K562 (cell line): Measurements from ENCODE around the gene F11R. TPM values are rescaled to one million over a fixed set of nuclear protein-coding genes. Genes with fewer than 3 reads are reported as not detected.
A peak's percentile ranks its signal among the peaks of the same experiment; 100 is the strongest.
"Not testable (repeated sequence)": the region's sequence is repeated elsewhere in the genome, so short reads cannot be mapped to it uniquely, and the experiment has no call there.

ENCODE experiments used
- ATF1 ChIP-seq, 2 experiments: fragments of 450-650 bp in 1 of 2; IDR thresholded peaks; 2 replicates each; pipeline ENCODE4 v1.6.1; 2016; ENCODE audit warnings: missing compliant biosample characterization in 1 of 2, missing genetic modification characterization in 1 of 2
- DDX20 ChIP-seq: fragments of 450-650 bp; IDR thresholded peaks from 2 replicates; pipeline ENCODE4 v1.6.1; 2016; ENCODE audit warnings: missing genetic modification characterization, low read depth, mild to moderate bottlenecking, missing compliant biosample characterization, moderate library complexity
- ELF4 ChIP-seq: fragments of 450-650 bp; formaldehyde crosslinking; IDR thresholded peaks from 2 replicates; pipeline ENCODE4 v1.4.0; 2022; ENCODE audit warnings: missing genetic modification characterization
- PYGO2 ChIP-seq: fragments of 450-650 bp; IDR thresholded peaks from 2 replicates; pipeline ENCODE4 v1.6.1; 2016; ENCODE audit warnings: mild to moderate bottlenecking, missing genetic modification characterization, moderate library complexity, missing compliant biosample characterization
- TAF7 ChIP-seq: fragments of 450-650 bp; IDR thresholded peaks from 2 replicates; pipeline ENCODE4 v1.6.1; 2016; ENCODE audit warnings: missing genetic modification characterization, missing compliant biosample characterization
- ZNF175 ChIP-seq: fragments of 200-800 bp; sonication (Bioruptor generic); IDR thresholded peaks from 2 replicates; pipeline ENCODE4 v1.6.1; 2016; ENCODE audit warnings: low read depth, mild to moderate bottlenecking, missing genetic modification characterization, missing compliant biosample characterization
- ZNF239 ChIP-seq: fragments of 250-450 bp; sonication (Bioruptor Pico); IDR thresholded peaks from 2 replicates; pipeline ENCODE4 v1.4.0; 2020; ENCODE audit warnings: mild to moderate bottlenecking
- ZNF444 ChIP-seq: fragments of 250-450 bp; sonication (Bioruptor Pico); IDR thresholded peaks from 2 replicates; pipeline ENCODE4 v1.4.0; 2020; ENCODE audit warnings: mild to moderate bottlenecking, moderate library complexity
- ZNF76 ChIP-seq: fragments of 250-450 bp; sonication (Bioruptor Pico); IDR thresholded peaks from 2 replicates; pipeline ENCODE4 v1.4.0; 2020; ENCODE audit warnings: mild to moderate bottlenecking, moderate library complexity, borderline replicate concordance
- polyA plus RNA-seq, 8 experiments: library from polyadenylated mRNA; depleted of rRNA in 4 of 8; stranded (reverse) in 5 of 8; unstranded in 3 of 8; fragments of >200 nt; fragmentation: Nextera tagmentation in 2 of 8; fragmentation: Illumina TruSeq in 1 of 8; extraction: Ambion mirVana in 2 of 8; extraction: Trizol in 1 of 8; gene quantifications; 2 replicates each; pipeline versions ENCODE4 v1.2.1 to v1.2.3, GENCODE V29; 2011 to 2014; ENCODE audit warnings: inconsistent platforms in 1 of 8, missing spikeins in 1 of 8
- total RNA-seq, 7 experiments: library from RNA; depleted of rRNA in 6 of 7; stranded (reverse); fragments of >200 nt in 6 of 7; fragmentation: Illumina TruSeq in 2 of 7; extraction: Trizol in 2 of 7; gene quantifications; 2 replicates each; pipeline versions ENCODE4 v1.2.1 to v1.2.3, GENCODE V29; 2011 to 2021; ENCODE audit warnings: low replicate concordance in 1 of 7
- TF ChIP-seq, protein P1 (sequence below): fragments of 200-800 bp; sonication (Bioruptor generic); IDR thresholded peaks from 2 replicates; pipeline ENCODE4 v1.6.1; 2017; ENCODE audit warnings: missing genetic modification characterization, missing compliant biosample characterization
- TF ChIP-seq, protein P2 (sequence below): fragments of 450-650 bp; formaldehyde crosslinking; conservative IDR thresholded peaks from 2 replicates; pipeline ENCODE4 v1.4.0; 2022; ENCODE audit warnings: mild to moderate bottlenecking, missing genetic modification characterization
- TF ChIP-seq, protein P3 (sequence below): fragments of 450-650 bp; IDR thresholded peaks from 2 replicates; pipeline ENCODE4 v1.6.1; 2017; ENCODE audit warnings: antibody characterized with exemption, mild to moderate bottlenecking
- TF ChIP-seq, protein P4 (sequence below): fragments of 250-450 bp; sonication (Bioruptor Pico); IDR thresholded peaks from 2 replicates; pipeline ENCODE4 v1.8.0; 2021; ENCODE audit warnings: moderate library complexity, mild to moderate bottlenecking, inconsistent platforms
- TF ChIP-seq, protein P5 (sequence below), 2 experiments: fragments of 450-650 bp; conservative IDR thresholded peaks; 2 replicates each; pipeline ENCODE4 v1.6.1; 2017; ENCODE audit warnings: mild to moderate bottlenecking in 2 of 2, moderate library complexity in 2 of 2
- TF ChIP-seq, protein P6 (sequence below): fragments of 450-650 bp; formaldehyde crosslinking; IDR thresholded peaks from 2 replicates; pipeline ENCODE4 v1.4.0; 2022; ENCODE audit warnings: mild to moderate bottlenecking, moderate library complexity

The F11R gene
- total and polyA plus RNA-seq, 9 of the 15 experiments (the other 6 are each of a cell fraction or from before 2014, with no cell fraction given), result 27.4 to 187 (median 52.5) TPM

DNA sequence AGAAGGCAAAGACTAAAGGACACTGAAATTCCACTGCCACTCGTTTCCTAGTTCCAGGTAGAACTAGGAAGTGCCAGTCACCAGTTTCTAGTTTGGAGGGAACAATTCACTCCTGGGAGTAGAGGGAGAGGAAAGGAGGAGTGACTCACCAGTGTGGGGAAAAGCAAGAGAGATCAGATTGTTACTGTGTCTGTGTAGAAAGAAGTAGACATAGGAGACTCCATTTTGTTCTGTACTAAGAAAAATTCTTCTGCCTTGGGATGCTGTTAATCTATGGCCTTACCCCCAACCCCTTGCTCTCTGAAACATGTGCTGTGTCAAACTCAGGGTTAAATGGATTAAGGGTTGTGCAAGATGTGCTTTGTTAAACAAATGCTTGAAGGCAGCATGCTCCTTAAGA lies 4.3 kb downstream of the F11R start (continued):
- TF ChIP-seq, protein P1, sequence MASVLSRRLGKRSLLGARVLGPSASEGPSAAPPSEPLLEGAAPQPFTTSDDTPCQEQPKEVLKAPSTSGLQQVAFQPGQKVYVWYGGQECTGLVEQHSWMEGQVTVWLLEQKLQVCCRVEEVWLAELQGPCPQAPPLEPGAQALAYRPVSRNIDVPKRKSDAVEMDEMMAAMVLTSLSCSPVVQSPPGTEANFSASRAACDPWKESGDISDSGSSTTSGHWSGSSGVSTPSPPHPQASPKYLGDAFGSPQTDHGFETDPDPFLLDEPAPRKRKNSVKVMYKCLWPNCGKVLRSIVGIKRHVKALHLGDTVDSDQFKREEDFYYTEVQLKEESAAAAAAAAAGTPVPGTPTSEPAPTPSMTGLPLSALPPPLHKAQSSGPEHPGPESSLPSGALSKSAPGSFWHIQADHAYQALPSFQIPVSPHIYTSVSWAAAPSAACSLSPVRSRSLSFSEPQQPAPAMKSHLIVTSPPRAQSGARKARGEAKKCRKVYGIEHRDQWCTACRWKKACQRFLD (CRISPR knock-in tag), result peak; percentile 85
- TF ChIP-seq, protein P2, sequence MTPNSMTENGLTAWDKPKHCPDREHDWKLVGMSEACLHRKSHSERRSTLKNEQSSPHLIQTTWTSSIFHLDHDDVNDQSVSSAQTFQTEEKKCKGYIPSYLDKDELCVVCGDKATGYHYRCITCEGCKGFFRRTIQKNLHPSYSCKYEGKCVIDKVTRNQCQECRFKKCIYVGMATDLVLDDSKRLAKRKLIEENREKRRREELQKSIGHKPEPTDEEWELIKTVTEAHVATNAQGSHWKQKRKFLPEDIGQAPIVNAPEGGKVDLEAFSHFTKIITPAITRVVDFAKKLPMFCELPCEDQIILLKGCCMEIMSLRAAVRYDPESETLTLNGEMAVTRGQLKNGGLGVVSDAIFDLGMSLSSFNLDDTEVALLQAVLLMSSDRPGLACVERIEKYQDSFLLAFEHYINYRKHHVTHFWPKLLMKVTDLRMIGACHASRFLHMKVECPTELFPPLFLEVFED, result peak; percentile 84
- TF ChIP-seq ATF1 (CRISPR knock-in tag; IDR thresholded peaks at IDR 0.05), result not testable (repeated sequence)
- TF ChIP-seq ATF1 (tag; IDR thresholded peaks at IDR 0.05) (0 out of 2 replicates have a peak, but pooled peaks have one; percentile 26), PYGO2 (tag) (peak; percentile 85), DDX20 (tag) (peak; percentile 84), ZNF175 (CRISPR knock-in tag) (peak; percentile 67; the same call in 1 of the 2 replicates), ZNF444 (CRISPR knock-in tag) (peak; percentile 63; the same call in 1 of the 2 replicates), ZNF239 (CRISPR knock-in tag) (0 out of 2 replicates have a peak, but pooled peaks have one; percentile 45), ZNF76 (CRISPR knock-in tag) (peak; percentile 46; the same call in 1 of the 2 replicates), ELF4 (CRISPR knock-in tag) (peak; percentile 52; the same call in 1 of the 2 replicates), TAF7 (tag) (0 out of 2 replicates have a peak, but pooled peaks have one; percentile 29)
- TF ChIP-seq, protein P3, sequence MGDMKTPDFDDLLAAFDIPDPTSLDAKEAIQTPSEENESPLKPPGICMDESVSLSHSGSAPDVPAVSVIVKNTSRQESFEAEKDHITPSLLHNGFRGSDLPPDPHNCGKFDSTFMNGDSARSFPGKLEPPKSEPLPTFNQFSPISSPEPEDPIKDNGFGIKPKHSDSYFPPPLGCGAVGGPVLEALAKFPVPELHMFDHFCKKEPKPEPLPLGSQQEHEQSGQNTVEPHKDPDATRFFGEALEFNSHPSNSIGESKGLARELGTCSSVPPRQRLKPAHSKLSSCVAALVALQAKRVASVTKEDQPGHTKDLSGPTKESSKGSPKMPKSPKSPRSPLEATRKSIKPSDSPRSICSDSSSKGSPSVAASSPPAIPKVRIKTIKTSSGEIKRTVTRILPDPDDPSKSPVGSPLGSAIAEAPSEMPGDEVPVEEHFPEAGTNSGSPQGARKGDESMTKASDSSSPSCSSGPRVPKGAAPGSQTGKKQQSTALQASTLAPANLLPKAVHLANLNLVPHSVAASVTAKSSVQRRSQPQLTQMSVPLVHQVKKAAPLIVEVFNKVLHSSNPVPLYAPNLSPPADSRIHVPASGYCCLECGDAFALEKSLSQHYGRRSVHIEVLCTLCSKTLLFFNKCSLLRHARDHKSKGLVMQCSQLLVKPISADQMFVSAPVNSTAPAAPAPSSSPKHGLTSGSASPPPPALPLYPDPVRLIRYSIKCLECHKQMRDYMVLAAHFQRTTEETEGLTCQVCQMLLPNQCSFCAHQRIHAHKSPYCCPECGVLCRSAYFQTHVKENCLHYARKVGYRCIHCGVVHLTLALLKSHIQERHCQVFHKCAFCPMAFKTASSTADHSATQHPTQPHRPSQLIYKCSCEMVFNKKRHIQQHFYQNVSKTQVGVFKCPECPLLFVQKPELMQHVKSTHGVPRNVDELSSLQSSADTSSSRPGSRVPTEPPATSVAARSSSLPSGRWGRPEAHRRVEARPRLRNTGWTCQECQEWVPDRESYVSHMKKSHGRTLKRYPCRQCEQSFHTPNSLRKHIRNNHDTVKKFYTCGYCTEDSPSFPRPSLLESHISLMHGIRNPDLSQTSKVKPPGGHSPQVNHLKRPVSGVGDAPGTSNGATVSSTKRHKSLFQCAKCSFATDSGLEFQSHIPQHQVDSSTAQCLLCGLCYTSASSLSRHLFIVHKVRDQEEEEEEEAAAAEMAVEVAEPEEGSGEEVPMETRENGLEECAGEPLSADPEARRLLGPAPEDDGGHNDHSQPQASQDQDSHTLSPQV, result peak; percentile 99
- TF ChIP-seq, protein P4, sequence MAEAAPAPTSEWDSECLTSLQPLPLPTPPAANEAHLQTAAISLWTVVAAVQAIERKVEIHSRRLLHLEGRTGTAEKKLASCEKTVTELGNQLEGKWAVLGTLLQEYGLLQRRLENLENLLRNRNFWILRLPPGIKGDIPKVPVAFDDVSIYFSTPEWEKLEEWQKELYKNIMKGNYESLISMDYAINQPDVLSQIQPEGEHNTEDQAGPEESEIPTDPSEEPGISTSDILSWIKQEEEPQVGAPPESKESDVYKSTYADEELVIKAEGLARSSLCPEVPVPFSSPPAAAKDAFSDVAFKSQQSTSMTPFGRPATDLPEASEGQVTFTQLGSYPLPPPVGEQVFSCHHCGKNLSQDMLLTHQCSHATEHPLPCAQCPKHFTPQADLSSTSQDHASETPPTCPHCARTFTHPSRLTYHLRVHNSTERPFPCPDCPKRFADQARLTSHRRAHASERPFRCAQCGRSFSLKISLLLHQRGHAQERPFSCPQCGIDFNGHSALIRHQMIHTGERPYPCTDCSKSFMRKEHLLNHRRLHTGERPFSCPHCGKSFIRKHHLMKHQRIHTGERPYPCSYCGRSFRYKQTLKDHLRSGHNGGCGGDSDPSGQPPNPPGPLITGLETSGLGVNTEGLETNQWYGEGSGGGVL, result peak; percentile 69; the same call in 1 of the 2 replicates
- TF ChIP-seq, protein P5, sequence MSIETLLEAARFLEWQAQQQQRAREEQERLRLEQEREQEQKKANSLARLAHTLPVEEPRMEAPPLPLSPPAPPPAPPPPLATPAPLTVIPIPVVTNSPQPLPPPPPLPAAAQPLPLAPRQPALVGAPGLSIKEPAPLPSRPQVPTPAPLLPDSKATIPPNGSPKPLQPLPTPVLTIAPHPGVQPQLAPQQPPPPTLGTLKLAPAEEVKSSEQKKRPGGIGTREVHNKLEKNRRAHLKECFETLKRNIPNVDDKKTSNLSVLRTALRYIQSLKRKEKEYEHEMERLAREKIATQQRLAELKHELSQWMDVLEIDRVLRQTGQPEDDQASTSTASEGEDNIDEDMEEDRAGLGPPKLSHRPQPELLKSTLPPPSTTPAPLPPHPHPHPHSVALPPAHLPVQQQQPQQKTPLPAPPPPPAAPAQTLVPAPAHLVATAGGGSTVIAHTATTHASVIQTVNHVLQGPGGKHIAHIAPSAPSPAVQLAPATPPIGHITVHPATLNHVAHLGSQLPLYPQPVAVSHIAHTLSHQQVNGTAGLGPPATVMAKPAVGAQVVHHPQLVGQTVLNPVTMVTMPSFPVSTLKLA (conservative IDR thresholded peaks at IDR 0.05), result 0 out of 4 replicates have a peak, but pooled peaks of 1 of the 2 experiments have one; percentile 19
- TF ChIP-seq, protein P6, sequence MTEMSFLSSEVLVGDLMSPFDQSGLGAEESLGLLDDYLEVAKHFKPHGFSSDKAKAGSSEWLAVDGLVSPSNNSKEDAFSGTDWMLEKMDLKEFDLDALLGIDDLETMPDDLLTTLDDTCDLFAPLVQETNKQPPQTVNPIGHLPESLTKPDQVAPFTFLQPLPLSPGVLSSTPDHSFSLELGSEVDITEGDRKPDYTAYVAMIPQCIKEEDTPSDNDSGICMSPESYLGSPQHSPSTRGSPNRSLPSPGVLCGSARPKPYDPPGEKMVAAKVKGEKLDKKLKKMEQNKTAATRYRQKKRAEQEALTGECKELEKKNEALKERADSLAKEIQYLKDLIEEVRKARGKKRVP (CRISPR knock-in tag), result 0 out of 2 replicates have a peak, but pooled peaks have one; percentile 22
